GM18868 (cell line): Measurements from ENCODE around the gene BAIAP2L1.
"Not testable (repeated sequence)": the region's sequence is repeated elsewhere in the genome, so short reads cannot be mapped to it uniquely, and the experiment has no call there.

Experiments used
- ATAC-seq: cut with Tn5 transposase; IDR thresholded peaks from one replicate; pipeline ENCODE4 v1.9.1; 2021; ENCODE audit warnings: mild to moderate bottlenecking, moderate library complexity; ENCODE audit not compliant: unreplicated experiment

The BAIAP2L1 gene

GRCh38 chr7:98324782-98325181, 76.1 kb downstream of the BAIAP2L1 start:
- no peak for ATAC-seq

GRCh38 chr7:98323597-98324322, 77.1 kb downstream of the BAIAP2L1 start:
- no peak for ATAC-seq

- no peak for ATAC-seq
Measured at GRCh38 chr7:98322331-98323270, 78.3 kb downstream of the BAIAP2L1 start.

- ATAC-seq: no peak
Measured at GRCh38 chr7:98321301-98321700, 79.6 kb downstream of the BAIAP2L1 start.

- ATAC-seq: no peak
Measured at GRCh38 chr7:98319176-98319575, 81.7 kb downstream of the BAIAP2L1 start.

GRCh38 chr7:98317366-98318040, 83.4 kb downstream of the BAIAP2L1 start:
- no peak for ATAC-seq

- not testable (repeated sequence) for ATAC-seq
Measured at GRCh38 chr7:98315994-98316527, 84.8 kb downstream of the BAIAP2L1 start.

GRCh38 chr7:98315318-98315993, 85.4 kb downstream of the BAIAP2L1 start:
- peak; percentile 82 for ATAC-seq

GRCh38 chr7:98314469-98314868, 86.4 kb downstream of the BAIAP2L1 start:
- ATAC-seq: peak; percentile 58

- ATAC-seq: no peak
Measured at GRCh38 chr7:98312201-98312600, 88.7 kb downstream of the BAIAP2L1 start.

GRCh38 chr7:98309566-98309965, 91.3 kb downstream of the BAIAP2L1 start:
- ATAC-seq: no peak

GRCh38 chr7:98307971-98308466, 92.9 kb downstream of the BAIAP2L1 start:
- no peak for ATAC-seq

GRCh38 chr7:98305951-98306535, 94.8 kb downstream of the BAIAP2L1 start:
- no peak for ATAC-seq

GRCh38 chr7:98303906-98304305, 97.0 kb downstream of the BAIAP2L1 start:
- no peak for ATAC-seq

- ATAC-seq: no peak
Measured at GRCh38 chr7:98303176-98303865, 97.6 kb downstream of the BAIAP2L1 start.

GRCh38 chr7:98301693-98302470, 99.0 kb downstream of the BAIAP2L1 start:
- ATAC-seq: no peak

- ATAC-seq: no peak
Measured at GRCh38 chr7:98300595-98301372, 100.1 kb downstream of the BAIAP2L1 start.
